Upper lobe of left lung (tissue), 4 donors: ENCODE data around the gene LSM14B.

Experiments
- CTCF ChIP-seq, 6 experiments: fragments of 450-650 bp in 4 of 6; fragments of 200-600 bp in 2 of 6; sonication (generic) in 2 of 6; IDR thresholded peaks; one replicate each; pipeline ENCODE4 v1.5.1; 2016 to 2019; ENCODE audit warnings: antibody characterized with exemption in 6 of 6
- EP300 ChIP-seq, 4 donors: sonication (generic); formaldehyde crosslinking; IDR thresholded peaks; one replicate each; pipeline ENCODE4 v1.5.1; 2017; ENCODE audit warnings: antibody characterized with exemption in 4 of 4, control low read depth in 2 of 4
- POLR2AphosphoS5 ChIP-seq, 2 donors: sonication (generic); formaldehyde crosslinking; IDR thresholded peaks; one replicate each; pipeline ENCODE4 v1.5.1; 2017; ENCODE audit warnings: antibody characterized with exemption in 2 of 2

- TF ChIP-seq EP300 (IDR thresholded peaks at IDR 0.05) (no peak), CTCF (IDR thresholded peaks at IDR 0.05) (no peak), POLR2AphosphoS5 (IDR thresholded peaks at IDR 0.05) (no peak)
These were observed 27.4 kb downstream of the LSM14B start for GRCh38 chr20:62149532-62150309.
